ENCODE measurements around the gene LRRN3. TPM values are rescaled to one million over a fixed set of nuclear protein-coding genes. Genes with fewer than 3 reads are reported as not detected.

The LRRN3 gene
- total and polyA plus RNA-seq, 10 of the 15 experiments (the other 5 are each of a cell fraction or from before 2014, with no cell fraction given) = 0.02 to 0.24 (median 0.11) TPM; not detected in 3

GRCh38 chr7:111053035-111053434 lies 37.9 kb upstream of the LRRN3 start (continued):
- TF ChIP-seq ASH2L (IDR thresholded peaks at IDR 0.05; ENCODE audit: borderline replicate concordance, low read depth) = no peak

GRCh38 chr7:111056371-111056770 lies 34.6 kb upstream of the LRRN3 start:
- in situ Hi-C loops (cut with MboI) = no loop called here
- Histone ChIP-seq H4K20me1 (ENCODE audit: control insufficient read depth, insufficient read depth) (no peaks in the 10 kb centered on the region), H3K4me1 (ENCODE audit: control insufficient read depth, insufficient read depth, low read length) (no peaks in the 10 kb centered on the region), H3K9ac (ENCODE audit: control insufficient read depth, insufficient read depth, low read length) (no peak overlapping the region), H3K79me2 (ENCODE audit: control insufficient read depth, insufficient read depth, low read length) (no peaks in the 10 kb centered on the region), H3K36me3 (ENCODE audit: control insufficient read depth in 2 of 2, insufficient read depth in 2 of 2, low read length in 1 of 2) (no peaks in the 10 kb centered on the region), H3K27me3 (replicated peaks in 1 of 2; ENCODE audit: control insufficient read depth in 2 of 2, insufficient read depth in 2 of 2, low read length in 1 of 2) (no peaks in the 10 kb centered on the region), H3K27ac (ENCODE audit: control insufficient read depth, insufficient read depth) (no peak overlapping the region), H3K4me3 (no peak overlapping the region), H2AFZ (ENCODE audit: control insufficient read depth, low read depth, low read length) (no peak overlapping the region), H3K4me2 (ENCODE audit: control insufficient read depth, insufficient read depth) (no peak overlapping the region), H3K9me3 (replicated peaks; ENCODE audit: control insufficient read depth, insufficient read depth, low read length) (no peaks in the 10 kb centered on the region; the same call in 2 of the 3 replicates)
- WGBS (ENCODE audit: insufficient coverage, insufficient replicate concordance, low lambda C conversion rate, missing lambda C conversion rate) = 48% methylated on average over 2 of the region's 2 CpGs
- no peak for TF ChIP-seq FOXK2 (IDR thresholded peaks at IDR 0.05)
- no peak for TF ChIP-seq HDAC2 (IDR thresholded peaks at IDR 0.05)
- no peak for TF ChIP-seq DPF2 (IDR thresholded peaks at IDR 0.05)
- no peak for TF ChIP-seq RFX5 (IDR thresholded peaks at IDR 0.05; ENCODE audit: low read depth, low read length)
- TF ChIP-seq TCF7 (IDR thresholded peaks at IDR 0.05; ENCODE audit: borderline replicate concordance) = no peak
- TF ChIP-seq ZBED1 (IDR thresholded peaks at IDR 0.05; ENCODE audit: borderline replicate concordance) = no peak
- TF ChIP-seq, protein P1, sequence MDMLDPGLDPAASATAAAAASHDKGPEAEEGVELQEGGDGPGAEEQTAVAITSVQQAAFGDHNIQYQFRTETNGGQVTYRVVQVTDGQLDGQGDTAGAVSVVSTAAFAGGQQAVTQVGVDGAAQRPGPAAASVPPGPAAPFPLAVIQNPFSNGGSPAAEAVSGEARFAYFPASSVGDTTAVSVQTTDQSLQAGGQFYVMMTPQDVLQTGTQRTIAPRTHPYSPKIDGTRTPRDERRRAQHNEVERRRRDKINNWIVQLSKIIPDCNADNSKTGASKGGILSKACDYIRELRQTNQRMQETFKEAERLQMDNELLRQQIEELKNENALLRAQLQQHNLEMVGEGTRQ (IDR thresholded peaks at IDR 0.05; ENCODE audit: borderline replicate concordance, low read depth, low read length) = no peak
- no peak for TF ChIP-seq STAT3 (IDR thresholded peaks at IDR 0.05; ENCODE audit: low read depth, low read length)
- TF ChIP-seq RELB (IDR thresholded peaks at IDR 0.05; ENCODE audit: low read depth) = no peak
- no peak for TF ChIP-seq SUPT20H (IDR thresholded peaks at IDR 0.05; ENCODE audit: borderline replicate concordance, control insufficient read depth, low read depth, low read length)
- no peak for TF ChIP-seq POLR2AphosphoS2 (IDR thresholded peaks at IDR 0.05; ENCODE audit: low read depth, low read length)
- no peak for TF ChIP-seq EED (IDR thresholded peaks at IDR 0.05; ENCODE audit: low read depth)
- intact Hi-C loops (cut with micrococcal nuclease; ENCODE audit: unreplicated experiment) = no loop called here
- ATAC-seq = no peak
- BruUV-seq (replicated peaks) = no TSS peak
- peak; percentile 44 for FAIRE-seq
- ChIA-PET CTCF (no interaction called here), RAD21 (ENCODE audit: unreplicated experiment) (no interaction called here), SMC1A (ENCODE audit: uncharacterized antibody, unreplicated experiment) (no interaction called here), POLR2A (no interaction called here)
- DNase-seq (ENCODE audit: low read depth, low spot score) = no peak

Data from GM12878 (cell line).